AG04450 (cell line): ENCODE results near the gene KIF12. TPM values are rescaled to one million over a fixed set of nuclear protein-coding genes. Genes with fewer than 3 reads are reported as not detected.

Source experiments
- CTCF ChIA-PET: fragments of 300-600, 350-600 bp; formaldehyde crosslinking; extraction: SDS; loops from one replicate; lab custom pipeline; 2022; ENCODE audit warnings: antibody characterized with exemption, inconsistent platforms; lab: Charles Lee
- POLR2A ChIA-PET: fragments of 350-600 bp; formaldehyde crosslinking; extraction: SDS; loops from one replicate; lab custom pipeline; 2021; ENCODE audit warnings: antibody characterized with exemption, inconsistent platforms; lab: Yijun Ruan, JAX
- DNase-seq: peaks from one replicate; pipeline ENCODE4 v3.0.0-alpha.2; 2011; ENCODE audit warnings: low read depth, low spot score
- H3K27ac ChIP-seq: one replicate; pipeline ENCODE4 v1.5.1; 2012; ENCODE audit warnings: low read depth, low read length, control low read depth
- H3K27me3 ChIP-seq: one replicate; pipeline ENCODE4 v1.6.0; 2012; ENCODE audit warnings: low read length; ENCODE audit not compliant: control insufficient read depth, insufficient read depth
- H3K4me3 ChIP-seq: 2 replicates; pipeline ENCODE4 v1.5.1; 2011; ENCODE audit warnings: mild to moderate bottlenecking, low read depth, low read length, control low read depth
- H3K9me3 ChIP-seq: 2 replicates; pipeline ENCODE4 v1.5.1; 2012; ENCODE audit warnings: low read length; ENCODE audit not compliant: control insufficient read depth, insufficient read depth
- polyA plus RNA-seq: library from polyadenylated mRNA; depleted of rRNA; stranded (reverse); fragments of >200 nt; gene quantifications from 2 replicates; pipeline ENCODE4 v1.2.3, GENCODE V29; 2011
- TF ChIP-seq, protein P1 (sequence below): IDR thresholded peaks from 2 replicates; pipeline ENCODE4 v1.5.1; 2011; ENCODE audit warnings: low read depth, low read length, control low read depth, inconsistent platforms

Gene KIF12
- polyA plus RNA-seq, 1 experiment: not detected

DNA sequence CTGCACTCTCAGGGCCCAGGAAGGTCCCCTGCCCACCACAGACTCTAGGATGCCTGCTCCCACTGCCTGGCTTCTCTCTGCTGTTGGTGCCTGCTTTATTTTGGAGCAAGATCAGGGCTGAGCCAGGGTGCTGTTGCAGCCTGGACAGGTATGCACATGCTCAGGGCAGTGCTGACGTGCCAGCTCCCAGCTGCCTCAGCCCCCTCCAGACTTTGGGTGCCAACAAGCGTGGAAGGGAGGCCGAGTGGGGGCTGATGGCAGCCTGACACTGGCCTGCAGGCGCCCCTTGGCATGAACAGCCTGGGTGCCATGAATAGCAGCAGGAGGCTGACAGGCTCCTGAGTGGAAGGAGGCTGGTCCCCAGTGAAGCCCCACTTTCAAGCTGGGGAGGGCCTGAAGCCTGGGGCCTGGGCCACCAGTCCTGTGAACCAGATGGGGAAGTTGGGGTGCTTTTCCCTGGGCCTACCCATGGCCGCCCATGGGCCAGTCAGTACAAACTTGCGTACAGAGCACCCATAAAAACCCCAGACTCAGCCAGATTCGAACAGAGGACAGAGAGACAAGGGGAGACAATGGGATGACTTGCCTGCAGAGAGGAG, 27.8 kb downstream of the KIF12 start:
- H3K4me3 ChIP-seq: no peak overlapping the region
- peaks cover 25% of the 10 kb centered on the region for H3K27me3 ChIP-seq
- POLR2A ChIA-PET: no interaction called here
- CTCF ChIA-PET: interaction anchor here (1.4 kb wide), 2 partner anchors 11 kb away, joined by 4 to 9 read pairs; no protein-coding TSS in a partner anchor
- DNase-seq: no peak
- TF ChIP-seq, protein P1, sequence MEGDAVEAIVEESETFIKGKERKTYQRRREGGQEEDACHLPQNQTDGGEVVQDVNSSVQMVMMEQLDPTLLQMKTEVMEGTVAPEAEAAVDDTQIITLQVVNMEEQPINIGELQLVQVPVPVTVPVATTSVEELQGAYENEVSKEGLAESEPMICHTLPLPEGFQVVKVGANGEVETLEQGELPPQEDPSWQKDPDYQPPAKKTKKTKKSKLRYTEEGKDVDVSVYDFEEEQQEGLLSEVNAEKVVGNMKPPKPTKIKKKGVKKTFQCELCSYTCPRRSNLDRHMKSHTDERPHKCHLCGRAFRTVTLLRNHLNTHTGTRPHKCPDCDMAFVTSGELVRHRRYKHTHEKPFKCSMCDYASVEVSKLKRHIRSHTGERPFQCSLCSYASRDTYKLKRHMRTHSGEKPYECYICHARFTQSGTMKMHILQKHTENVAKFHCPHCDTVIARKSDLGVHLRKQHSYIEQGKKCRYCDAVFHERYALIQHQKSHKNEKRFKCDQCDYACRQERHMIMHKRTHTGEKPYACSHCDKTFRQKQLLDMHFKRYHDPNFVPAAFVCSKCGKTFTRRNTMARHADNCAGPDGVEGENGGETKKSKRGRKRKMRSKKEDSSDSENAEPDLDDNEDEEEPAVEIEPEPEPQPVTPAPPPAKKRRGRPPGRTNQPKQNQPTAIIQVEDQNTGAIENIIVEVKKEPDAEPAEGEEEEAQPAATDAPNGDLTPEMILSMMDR: no peak
- no peak overlapping the region for H3K27ac ChIP-seq
- H3K9me3 ChIP-seq: peaks cover 6% of the 10 kb centered on the region; the same call in 1 of the 2 replicates

- POLR2A ChIA-PET: no interaction called here
- H3K27me3 ChIP-seq: peaks cover 22% of the 10 kb centered on the region
- CTCF ChIA-PET: interaction anchor here (1.4 kb wide), 1 partner anchor 12 kb away, joined by 4 read pairs; no protein-coding TSS in a partner anchor
- TF ChIP-seq, protein P1: no peak
- H3K27ac ChIP-seq: no peak overlapping the region
- H3K4me3 ChIP-seq: no peak overlapping the region
- H3K9me3 ChIP-seq: peaks cover 6% of the 10 kb centered on the region; the same call in 1 of the 2 replicates
- DNase-seq: no peak
These were observed 28.6 kb downstream of the KIF12 start for GRCh38 chr9:114070188-114071103.

DNA sequence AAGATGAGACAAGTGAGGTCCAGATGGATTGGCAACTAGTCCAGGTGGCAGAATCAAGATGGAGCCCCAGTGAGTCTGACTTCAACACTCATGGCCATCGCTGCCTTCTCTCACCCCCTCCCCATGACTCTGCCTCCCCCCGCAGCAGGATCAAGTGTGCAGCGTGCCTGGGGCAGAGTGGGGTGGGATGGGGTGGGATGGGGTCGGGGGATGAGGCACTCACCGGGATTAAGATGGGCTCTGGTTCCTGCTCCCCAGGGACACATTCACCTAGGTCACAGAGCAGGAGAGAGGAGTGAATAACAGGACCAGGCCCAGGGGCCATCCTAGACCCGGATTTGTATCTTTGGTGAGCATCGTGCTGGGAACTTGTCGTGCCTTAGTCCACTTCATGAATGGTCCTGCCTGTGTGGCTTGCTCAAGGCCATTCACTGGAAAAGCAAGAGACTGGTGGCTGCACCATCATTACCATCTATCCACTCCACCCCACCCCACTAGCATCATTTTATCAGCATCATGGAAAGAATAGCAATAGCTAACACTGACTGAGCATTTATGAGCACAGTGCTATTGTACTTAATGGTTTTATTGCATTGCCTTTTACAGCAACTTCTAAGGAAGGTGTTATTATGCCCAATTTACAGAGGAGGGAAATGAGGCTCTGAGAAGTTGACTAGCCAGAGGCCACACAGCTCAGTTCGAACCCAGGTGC, 29.5 kb downstream of the KIF12 start:
- Histone ChIP-seq H3K27me3 (peaks cover 18% of the 10 kb centered on the region), H3K4me3 (no peak overlapping the region), H3K9me3 (peaks cover 6% of the 10 kb centered on the region; the same call in 1 of the 2 replicates), H3K27ac (no peak overlapping the region)
- DNase-seq: no peak
- TF ChIP-seq, protein P1: no peak
- ChIA-PET POLR2A (no interaction called here), CTCF (interaction anchor here (1.4 kb wide), 1 partner anchor 13 kb away, joined by 4 read pairs; no protein-coding TSS in a partner anchor)

DNA sequence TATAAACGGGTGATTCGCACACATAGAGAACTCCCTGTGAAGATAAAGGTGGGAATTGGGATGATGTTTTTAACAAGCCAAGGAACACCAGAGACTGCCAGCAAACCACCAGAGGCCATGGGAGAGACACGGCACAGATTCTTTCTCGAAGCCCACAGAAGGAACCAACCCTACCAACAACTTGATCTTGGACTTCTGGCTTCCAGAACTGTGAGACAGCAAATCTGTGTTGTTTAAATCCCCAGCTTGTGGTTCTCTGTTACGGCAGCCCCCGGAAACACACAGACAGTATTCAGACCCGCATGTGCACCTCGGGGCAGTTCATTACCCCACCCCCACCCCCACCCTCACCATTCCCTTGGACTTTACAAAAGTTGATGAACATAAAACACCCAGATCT, 33.8 kb downstream of the KIF12 start:
- Histone ChIP-seq H3K27me3 (peaks cover 13% of the 10 kb centered on the region), H3K27ac (no peak overlapping the region), H3K4me3 (no peak overlapping the region), H3K9me3 (no peaks in the 10 kb centered on the region)
- ChIA-PET CTCF (interaction anchor here (0.7 kb wide), 1 partner anchor 226 kb away, joined by 3 read pairs; no protein-coding TSS in a partner anchor), POLR2A (no interaction called here)
- TF ChIP-seq, protein P1: no peak
- no peak for DNase-seq
